BLaER1 treated with 17β-estradiol and CSF1 and Interleukin-3, amounts not matched to agents 10 nM and 100 nM (cell line): ENCODE data around the gene LYSMD4.

Experiments
- H3K27ac ChIP-seq, 11 experiments: shearing (Covaris generic); formaldehyde crosslinking; 2 replicates each; pipeline ENCODE4 v1.8.1; 2022
- H3K27me3 ChIP-seq, 11 experiments: shearing (Covaris generic); formaldehyde crosslinking; 2 replicates each; pipeline ENCODE4 v1.8.1; 2022
- H3K36me3 ChIP-seq, 11 experiments: shearing (Covaris generic); formaldehyde crosslinking; 2 replicates each; pipeline ENCODE4 v1.8.1; 2022
- H3K4me1 ChIP-seq, 10 experiments: shearing (Covaris generic); formaldehyde crosslinking; 2 replicates each; pipeline ENCODE4 v1.8.1; 2022
- H3K4me2 ChIP-seq, 11 experiments: shearing (Covaris generic); formaldehyde crosslinking; 2 replicates each; pipeline ENCODE4 v1.8.1; 2022
- H3K4me3 ChIP-seq, 10 experiments: shearing (Covaris generic); formaldehyde crosslinking; 2 replicates each; pipeline ENCODE4 v1.8.1; 2022
- H3K9ac ChIP-seq, 11 experiments: shearing (Covaris generic); formaldehyde crosslinking; 2 replicates each; pipeline ENCODE4 v1.8.1; 2022
- H3K9me3 ChIP-seq, 11 experiments: shearing (Covaris generic); formaldehyde crosslinking; replicated peaks in 1 of 11; 2 replicates each; pipeline ENCODE4 v1.8.1; 2022
- H4K20me1 ChIP-seq, 11 experiments: shearing (Covaris generic); formaldehyde crosslinking; 2 replicates each; pipeline ENCODE4 v1.8.1; 2022
- Cebpa-rat ChIP-seq, 11 experiments: shearing (Covaris generic); IDR thresholded peaks; 2 replicates each; pipeline ENCODE4 v1.8.1; 2022

LYSMD4 gene

DNA sequence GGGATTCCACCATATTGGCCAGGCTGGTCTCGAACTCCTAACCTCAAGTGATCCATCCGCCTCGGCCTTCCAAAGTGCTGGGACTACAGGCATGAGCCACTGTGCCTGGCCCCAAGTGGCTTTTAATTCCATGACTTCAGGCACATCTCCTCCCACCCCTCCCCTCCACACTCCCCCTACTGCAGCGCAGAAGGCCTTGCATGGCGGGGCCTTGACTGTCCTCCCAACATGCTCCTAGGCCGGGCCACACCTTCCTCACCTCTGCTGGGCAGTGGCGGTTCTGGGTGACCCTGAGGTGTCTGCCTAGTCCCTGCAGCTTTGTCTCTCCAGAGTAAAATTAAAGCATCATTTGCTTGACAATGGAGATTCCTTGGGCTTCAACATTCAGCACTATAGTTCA lies 6.9 kb downstream of the LYSMD4 start:
- H3K9ac ChIP-seq: peak overlapping the region in 8 of 11 experiments; percentile 22 to 64 (median 42); a peak in 9 of 22 replicates
- peaks cover 0 to 38% (median 17%) of the 10 kb centered on the region in 11 experiments; a peak in 15 of 22 replicates for H3K36me3 ChIP-seq
- H3K4me2 ChIP-seq: peak overlapping the region; percentile 64 to 85 (median 74)

DNA sequence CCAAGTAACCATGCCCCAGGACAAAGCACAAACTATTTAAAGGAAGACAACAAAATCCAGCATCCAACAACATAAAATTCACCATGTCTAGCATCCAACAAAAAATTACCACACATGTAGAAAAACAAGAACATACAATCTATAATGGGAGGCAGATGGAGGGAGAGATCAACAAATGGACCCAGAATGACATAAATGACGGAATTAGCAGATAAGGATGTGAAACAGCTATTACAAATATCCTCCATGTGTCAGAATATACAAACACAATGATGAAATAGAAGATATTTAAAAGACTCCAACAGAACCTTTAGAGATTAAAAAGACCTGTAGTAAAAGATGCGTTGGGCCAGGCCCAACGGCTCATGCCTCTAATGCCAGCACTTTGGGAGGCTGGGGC lies 10.8 kb downstream of the LYSMD4 start:
- TF ChIP-seq Cebpa-rat (IDR thresholded peaks at IDR 0.05): no peak
- no peak overlapping the region for H3K4me3 ChIP-seq

More for the DNA sequence above, 6.9 kb downstream of the LYSMD4 start:
- peaks cover 8 to 13% (median 10%) of the 10 kb centered on the region in 11 experiments for H3K27me3 ChIP-seq
- H3K4me3 ChIP-seq: peak overlapping the region in 4 of 10 experiments; percentile 11 to 29 (median 22); a peak in 4 of 20 replicates
- peaks cover 16 to 90% (median 71%) of the 10 kb centered on the region in 10 experiments for H3K4me1 ChIP-seq
- peak overlapping the region in 9 of 11 experiments; percentile 7 to 58 (median 33); a peak in 12 of 22 replicates for H3K27ac ChIP-seq
- H3K9me3 ChIP-seq: peaks cover 9 to 42% (median 36%) of the 10 kb centered on the region in 11 experiments; a peak in 20 of 22 replicates
- no peak for TF ChIP-seq Cebpa-rat (IDR thresholded peaks at IDR 0.05)
- H4K20me1 ChIP-seq: peaks cover 0 to 21% (median 2%) of the 10 kb centered on the region in 11 experiments; a peak in 14 of 22 replicates

DNA sequence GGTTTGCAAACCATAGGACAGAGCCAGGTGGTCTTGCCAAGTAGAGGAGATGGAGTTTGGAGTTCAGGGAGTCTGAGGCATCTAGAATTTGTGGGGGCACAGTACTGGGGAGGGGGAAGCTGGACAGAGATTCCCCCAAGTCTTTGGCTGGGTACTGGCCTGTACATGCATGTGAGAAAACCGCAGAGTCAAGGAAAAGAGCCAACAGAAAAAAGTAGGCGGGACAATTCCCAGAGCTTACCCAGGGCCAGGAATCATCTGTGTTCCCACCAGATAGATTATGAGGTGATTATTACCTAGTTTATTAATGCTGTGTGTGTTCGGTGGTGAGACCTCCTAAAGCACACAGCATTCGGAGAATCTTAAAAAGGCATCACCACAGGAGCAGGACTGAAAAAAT lies 11.3 kb downstream of the LYSMD4 start:
- Histone ChIP-seq H4K20me1 (peaks cover 0 to 41% (median 6%) of the 10 kb centered on the region in 11 experiments; a peak in 10 of 22 replicates), H3K27ac (peak overlapping the region in 4 of 11 experiments; percentile 81 to 86 (median 84); a peak in 7 of 22 replicates), H3K36me3 (peaks cover 0 to 29% (median 7%) of the 10 kb centered on the region in 11 experiments; a peak in 9 of 22 replicates), H3K27me3 (0 out of 22 replicates have a peak, but pooled peaks cover 0 to 5% (median 0%) of the 10 kb centered on the region in 11 experiments), H3K9ac (no peak overlapping the region), H3K4me3 (no peak overlapping the region), H3K9me3 (peaks cover 9 to 42% (median 36%) of the 10 kb centered on the region in 11 experiments; a peak in 20 of 22 replicates), H3K4me1 (peaks cover 58 to 92% (median 76%) of the 10 kb centered on the region in 10 experiments), H3K4me2 (peak overlapping the region in 6 of 11 experiments; percentile 73 to 98 (median 96); a peak in 13 of 22 replicates)
- TF ChIP-seq Cebpa-rat (IDR thresholded peaks at IDR 0.05): no peak

More for the DNA sequence above, 10.8 kb downstream of the LYSMD4 start:
- H3K9ac ChIP-seq: no peak overlapping the region
- H3K9me3 ChIP-seq: peaks cover 9 to 42% (median 36%) of the 10 kb centered on the region in 11 experiments; a peak in 20 of 22 replicates
- 0 out of 22 replicates have a peak, but pooled peaks cover 0 to 5% (median 0%) of the 10 kb centered on the region in 11 experiments for H3K27me3 ChIP-seq
- H4K20me1 ChIP-seq: peaks cover 0 to 36% (median 1%) of the 10 kb centered on the region in 11 experiments; a peak in 7 of 22 replicates
- H3K27ac ChIP-seq: peak overlapping the region in 3 of 11 experiments; percentile 83 to 86 (median 84); a peak in 2 of 22 replicates
- H3K36me3 ChIP-seq: peaks cover 0 to 29% (median 7%) of the 10 kb centered on the region in 11 experiments; a peak in 9 of 22 replicates
- H3K4me1 ChIP-seq: peaks cover 53 to 92% (median 75%) of the 10 kb centered on the region in 10 experiments
- peak overlapping the region in 3 of 11 experiments; percentile 95 to 98 (median 96); a peak in 3 of 22 replicates for H3K4me2 ChIP-seq

DNA sequence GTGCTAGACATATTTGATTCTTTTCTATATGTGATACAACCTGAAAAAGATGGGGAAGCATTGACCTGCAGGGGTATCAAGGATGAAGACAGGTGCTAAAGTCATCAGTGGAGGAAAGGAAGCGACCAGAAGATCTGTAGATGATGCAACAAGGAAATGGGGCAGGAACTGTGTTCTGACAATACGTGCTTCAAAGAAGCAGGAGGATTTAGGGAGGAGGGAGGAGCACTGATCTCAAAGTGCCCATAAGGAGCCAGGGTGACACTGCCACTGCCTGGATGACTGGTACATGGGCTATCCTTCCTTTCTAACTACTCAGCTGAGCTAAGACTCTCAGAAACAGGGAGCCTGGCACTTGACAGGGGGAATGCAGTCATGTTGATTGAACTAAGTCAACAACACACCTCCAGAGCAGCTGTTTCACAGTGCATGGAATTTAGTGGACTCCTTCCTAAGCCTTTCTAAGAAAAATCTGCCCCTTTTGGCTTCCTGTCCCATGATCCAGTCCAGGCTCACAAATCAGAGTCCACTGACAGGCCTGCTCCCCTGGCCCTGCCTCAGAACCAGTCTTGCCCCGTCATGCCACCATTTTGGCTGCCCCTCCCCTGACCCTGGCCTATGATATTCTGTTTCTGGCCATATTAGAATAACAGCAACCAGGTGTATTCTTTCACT lies 12.0 kb downstream of the LYSMD4 start:
- H3K9me3 ChIP-seq: peaks cover 9 to 42% (median 36%) of the 10 kb centered on the region in 11 experiments; a peak in 20 of 22 replicates
- H3K36me3 ChIP-seq: peaks cover 0 to 29% (median 12%) of the 10 kb centered on the region in 11 experiments; a peak in 10 of 22 replicates
- H3K27me3 ChIP-seq: 0 out of 22 replicates have a peak, but pooled peaks cover 0 to 9% (median 0%) of the 10 kb centered on the region in 11 experiments
- peak overlapping the region in 5 of 11 experiments; percentile 35 to 77 (median 61); a peak in 4 of 22 replicates for H3K9ac ChIP-seq
- peaks cover 0 to 47% (median 13%) of the 10 kb centered on the region in 11 experiments; a peak in 12 of 22 replicates for H4K20me1 ChIP-seq
- peak overlapping the region; percentile 70 to 98 (median 86); a peak in 20 of 22 replicates for H3K4me2 ChIP-seq
- H3K27ac ChIP-seq: peak overlapping the region in 7 of 11 experiments; percentile 18 to 86 (median 81); a peak in 12 of 22 replicates
- TF ChIP-seq Cebpa-rat (IDR thresholded peaks at IDR 0.05): 0 out of 22 replicates have a peak, but pooled peaks of 1 of the 11 experiments have one; percentile 22
- peaks cover 60 to 92% (median 76%) of the 10 kb centered on the region in 10 experiments for H3K4me1 ChIP-seq
- peak overlapping the region in 2 of 10 experiments; percentile 41 to 50; a peak in 2 of 20 replicates for H3K4me3 ChIP-seq

DNA sequence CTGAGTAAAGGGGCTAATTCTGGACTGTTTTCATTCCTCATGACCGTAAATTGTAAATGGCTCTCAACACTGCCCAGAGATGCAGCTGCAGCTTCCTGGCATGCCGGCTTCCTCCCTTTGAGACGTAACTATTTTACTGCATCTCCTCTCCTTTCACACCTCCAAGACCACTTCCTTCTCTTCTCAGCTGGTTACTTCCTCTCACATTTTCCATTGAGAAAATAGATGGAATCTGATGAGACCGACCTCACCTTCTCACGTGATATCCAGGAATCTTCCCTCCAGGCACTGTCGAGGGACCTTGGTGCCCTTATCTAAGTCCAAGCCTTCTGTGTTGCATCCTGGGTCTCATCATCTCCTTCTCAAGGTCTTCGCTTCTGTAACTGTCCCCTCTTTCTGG lies 12.7 kb downstream of the LYSMD4 start:
- peak overlapping the region in 8 of 11 experiments; percentile 24 to 86 (median 68); a peak in 14 of 22 replicates for H3K27ac ChIP-seq

DNA sequence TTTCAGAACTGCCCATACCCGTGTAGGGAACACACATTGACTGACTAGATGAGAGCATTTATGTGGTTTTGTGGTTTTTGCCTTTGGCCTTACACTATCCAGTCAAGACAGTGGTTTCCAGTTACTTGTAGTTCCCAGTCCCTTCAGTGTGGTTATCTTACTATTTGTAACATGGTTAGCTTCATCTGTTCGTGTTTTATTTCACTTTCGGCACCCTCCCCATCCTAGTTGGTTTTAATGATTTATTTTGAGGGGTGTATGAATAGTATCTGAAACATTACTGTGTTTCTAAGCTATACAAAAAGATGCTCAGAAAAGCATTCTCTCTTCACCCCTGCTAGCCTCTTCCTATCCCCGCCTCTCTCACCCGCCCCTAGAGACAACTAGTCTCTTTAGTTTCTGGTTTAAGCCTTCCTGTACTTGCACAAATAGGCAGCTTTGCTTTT lies 14.1 kb downstream of the LYSMD4 start:
- peak overlapping the region; percentile 70 to 98 (median 86) for H3K4me2 ChIP-seq
- H3K27ac ChIP-seq: peak overlapping the region in 6 of 11 experiments; percentile 51 to 86 (median 82); a peak in 10 of 22 replicates
- peak overlapping the region in 5 of 10 experiments; percentile 6 to 55 (median 44); a peak in 9 of 20 replicates for H3K4me3 ChIP-seq
- peak overlapping the region in 4 of 11 experiments; percentile 75 to 79 (median 76); a peak in 8 of 22 replicates for H3K9ac ChIP-seq
- H4K20me1 ChIP-seq: peaks cover 0 to 60% (median 24%) of the 10 kb centered on the region in 11 experiments; a peak in 12 of 22 replicates
- H3K27me3 ChIP-seq: 0 out of 22 replicates have a peak, but pooled peaks cover 0 to 9% (median 0%) of the 10 kb centered on the region in 11 experiments
- peaks cover 13 to 30% (median 18%) of the 10 kb centered on the region in 11 experiments; a peak in 19 of 22 replicates for H3K36me3 ChIP-seq
- H3K9me3 ChIP-seq: peaks cover 0 to 25% (median 19%) of the 10 kb centered on the region in 11 experiments; a peak in 17 of 22 replicates
- TF ChIP-seq Cebpa-rat (IDR thresholded peaks at IDR 0.05): no peak
- H3K4me1 ChIP-seq: peaks cover 59 to 99% (median 86%) of the 10 kb centered on the region in 10 experiments

More for the DNA sequence above, 12.7 kb downstream of the LYSMD4 start:
- no peak for TF ChIP-seq Cebpa-rat (IDR thresholded peaks at IDR 0.05)
- H3K36me3 ChIP-seq: peaks cover 4 to 31% (median 14%) of the 10 kb centered on the region in 11 experiments; a peak in 19 of 22 replicates
- peaks cover 9 to 39% (median 33%) of the 10 kb centered on the region in 11 experiments; a peak in 20 of 22 replicates for H3K9me3 ChIP-seq
- H3K4me3 ChIP-seq: peak overlapping the region in 4 of 10 experiments; percentile 31 to 50 (median 42); a peak in 6 of 20 replicates
- 0 out of 22 replicates have a peak, but pooled peaks cover 0 to 9% (median 0%) of the 10 kb centered on the region in 11 experiments for H3K27me3 ChIP-seq
- peaks cover 0 to 53% (median 17%) of the 10 kb centered on the region in 11 experiments; a peak in 12 of 22 replicates for H4K20me1 ChIP-seq
- peak overlapping the region; percentile 70 to 98 (median 86) for H3K4me2 ChIP-seq
- peaks cover 59 to 92% (median 76%) of the 10 kb centered on the region in 10 experiments for H3K4me1 ChIP-seq
- peak overlapping the region in 7 of 11 experiments; percentile 28 to 77 (median 61); a peak in 11 of 22 replicates for H3K9ac ChIP-seq

DNA sequence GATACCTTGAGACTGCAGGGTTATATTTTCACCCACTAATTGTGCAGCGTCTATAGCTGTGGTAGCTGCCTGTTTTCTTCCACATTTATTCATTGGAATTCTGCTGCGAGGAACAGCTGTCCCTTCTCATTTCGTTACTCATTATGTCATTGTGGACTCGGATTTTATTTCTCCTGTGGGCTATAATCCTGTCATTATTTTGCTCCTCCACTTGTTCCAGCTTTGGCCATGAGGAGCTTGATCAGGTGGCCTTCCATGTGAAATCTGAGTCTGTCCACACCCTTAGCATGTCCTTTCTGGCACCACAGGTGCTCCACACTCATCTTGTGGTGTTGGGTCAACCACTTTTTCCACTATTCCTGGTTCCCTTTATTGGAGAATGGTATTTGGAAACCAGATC lies 14.8 kb downstream of the LYSMD4 start:
- peaks cover 19 to 29% (median 24%) of the 10 kb centered on the region in 11 experiments; a peak in 19 of 22 replicates for H3K36me3 ChIP-seq
- H3K4me2 ChIP-seq: peak overlapping the region; percentile 70 to 98 (median 86)

More for the DNA sequence above, 14.8 kb downstream of the LYSMD4 start:
- H3K27ac ChIP-seq: peak overlapping the region in 5 of 11 experiments; percentile 62 to 86 (median 83); a peak in 9 of 22 replicates
- TF ChIP-seq Cebpa-rat (IDR thresholded peaks at IDR 0.05): no peak
- peak overlapping the region in 4 of 10 experiments; percentile 40 to 55 (median 47); a peak in 6 of 20 replicates for H3K4me3 ChIP-seq
- H3K9me3 ChIP-seq: peaks cover 0 to 18% (median 15%) of the 10 kb centered on the region in 11 experiments; a peak in 17 of 22 replicates
- 0 out of 22 replicates have a peak, but pooled peaks cover 0 to 9% (median 0%) of the 10 kb centered on the region in 11 experiments for H3K27me3 ChIP-seq
- peaks cover 59 to 94% (median 86%) of the 10 kb centered on the region in 10 experiments for H3K4me1 ChIP-seq
- peaks cover 0 to 66% (median 28%) of the 10 kb centered on the region in 11 experiments; a peak in 12 of 22 replicates for H4K20me1 ChIP-seq
- H3K9ac ChIP-seq: peak overlapping the region in 4 of 11 experiments; percentile 75 to 79 (median 76); a peak in 8 of 22 replicates
